Nephron progenitor cell (in vitro differentiated cells): Measurements from ENCODE around the gene ZNF880.

Experiments used
- DNase-seq: peaks from one replicate; pipeline ENCODE4 v3.0.0; 2021
- H3K27ac Mint-ChIP-seq: 2 replicates; pipeline ENCODE4 v1.8.0; 2021; ENCODE audit warnings: mild to moderate bottlenecking, moderate library complexity, mixed read lengths
- H3K27me3 Mint-ChIP-seq: 2 replicates; pipeline ENCODE4 v1.8.0; 2021; ENCODE audit warnings: mild to moderate bottlenecking, low read depth, mixed read lengths; ENCODE audit not compliant: poor library complexity
- H3K36me3 Mint-ChIP-seq: 2 replicates; pipeline ENCODE4 v1.8.0; 2021; ENCODE audit warnings: low read depth, mixed read lengths
- H3K4me1 Mint-ChIP-seq: 2 replicates; pipeline ENCODE4 v1.8.0; 2021; ENCODE audit warnings: mixed read lengths
- H3K4me3 Mint-ChIP-seq: 2 replicates; pipeline ENCODE4 v1.8.0; 2021; ENCODE audit warnings: mild to moderate bottlenecking, moderate library complexity, mixed read lengths
- H3K9me3 Mint-ChIP-seq: 2 replicates; pipeline ENCODE4 v1.8.0; 2021; ENCODE audit warnings: mild to moderate bottlenecking, moderate library complexity, mixed read lengths
- CTCF ChIP-seq: fragments of 200-600 bp; sonication (generic); IDR thresholded peaks from 2 replicates; pipeline ENCODE4 v1.5.0; 2021; ENCODE audit warnings: antibody characterized with exemption

ZNF880 gene

GRCh38 chr19:52428937-52429336 is 59.2 kb downstream of the ZNF880 start, which contains the start of gene ZNF534:
Gene ZNF534, plus strand, starts transcription at chr19:52429148. Its CDS starts 2,327 bp downstream, at chr19:52431475.
- no peak for DNase-seq
- Mint-ChIP-seq H3K4me1 (no peaks in the 10 kb centered on the region), H3K9me3 (peaks cover 87% of the 10 kb centered on the region), H3K27me3 (peaks cover 5% of the 10 kb centered on the region), H3K36me3 (peaks cover 4% of the 10 kb centered on the region), H3K27ac (no peak within 1 kb of the TSS), H3K4me3 (no peak within 1 kb of the TSS)
- no peak for TF ChIP-seq CTCF
